Motor neuron (in vitro differentiated cells): ENCODE results near the gene CNTFR. TPM values are rescaled to one million over a fixed set of nuclear protein-coding genes. Genes with fewer than 3 reads are reported as not detected.

Experiments used
- ATAC-seq, 8 experiments: fragments of 200-7000 bp; cut with Tn5 transposase; replicated peaks in 6 of 8; 2 replicates each; pipeline ENCODE4 v1.8.0; 2021; ENCODE audit warnings: mild to moderate bottlenecking in 8 of 8, moderate library complexity in 8 of 8
- H3K27ac ChIP-seq, 2 donors: fragments of 250-450 bp; sonication (Bioruptor Pico); 2 replicates each; pipeline ENCODE4 v1.9.0; 2021; ENCODE audit warnings: antibody characterized with exemption in 2 of 2, mild to moderate bottlenecking in 2 of 2, moderate library complexity in 1 of 2
- H3K4me1 ChIP-seq, 2 donors: fragments of 250-450 bp; sonication (Bioruptor Pico); replicated peaks in 1 of 2; 2 replicates each; pipeline ENCODE4 v1.6.1; 2021; ENCODE audit warnings: antibody characterized with exemption in 2 of 2, mild to moderate bottlenecking in 2 of 2, moderate library complexity in 1 of 2
- H3K4me3 ChIP-seq, 5 donors: fragments of 250-450 bp; sonication (Bioruptor Pico); 2 replicates each; pipeline ENCODE4 v1.9.0; 2021; ENCODE audit warnings: antibody characterized with exemption in 5 of 5, mild to moderate bottlenecking in 5 of 5, moderate library complexity in 4 of 5
- WGBS, 10 experiments: fragments of 450-650 bp; shearing (Covaris generic); methylation state at CpG; one replicate each; pipeline ENCODE4 v1.0.0; 2022; 5-methylcytosine and 5-hydroxymethylcytosine counted together
- in situ Hi-C, 9 experiments: fragments of 400-800 bp; cut with MboI; loops; one replicate each; pipeline ENCODE4 v1.15.0; 2021; ENCODE audit warnings: low sequenced_read_pairs in 9 of 9, low pct_unique_long_range_greater_than_20kb in 2 of 9; ENCODE audit not compliant: unreplicated experiment in 9 of 9
- total RNA-seq, 8 experiments: library from RNA; unstranded; fragments of 300-600 nt; gene quantifications; 2 replicates each; pipeline versions ENCODE4 v1.2.3 to v1.2.4, GENCODE V29; 2022

CNTFR gene
- total RNA-seq, 8 experiments from 2014 or later: 0.35 to 72.4 (median 25.6) TPM

- ATAC-seq: peak; percentile 12 to 39 (median 18)
- WGBS, 10 experiments: 0 to 43% (median 27%) methylated on average over 1 to 2 of the region's 10 CpGs; no CpG with 5 or more reads in 7 of the 10 experiments
- Histone ChIP-seq H3K4me1 (peaks cover 31% of the 10 kb centered on the region in 2 donors), H3K4me3 (peak overlapping the region; percentile 45 to 90 (median 58)), H3K27ac (peak overlapping the region; percentile 81 to 82)
- in situ Hi-C loops: no loop called here
Observed at GRCh38 chr9:34611251-34611810, 21.8 kb upstream of the CNTFR start.

GRCh38 chr9:34610434-34611206 lies 21.1 kb upstream of the CNTFR start:
- peak overlapping the region in 2 of 5 donors; percentile 58 to 90 for H3K4me3 ChIP-seq
- in situ Hi-C loops: no loop called here
- H3K27ac ChIP-seq: no peak overlapping the region
- no peak for ATAC-seq
- peaks cover 31 to 33% of the 10 kb centered on the region in 2 donors for H3K4me1 ChIP-seq
- WGBS, 10 experiments: 83 to 100% (median 94%) methylated on average over 1 to 2 of the region's 20 CpGs; no CpG with 5 or more reads in 4 of the 10 experiments

GRCh38 chr9:34607331-34607730 lies 17.8 kb upstream of the CNTFR start:
- ATAC-seq: no peak
- H3K4me3 ChIP-seq: no peak overlapping the region
- in situ Hi-C loops: loop anchor here in 1 of 9 experiments (10.0 kb wide), 1 partner anchor 173 kb away; no protein-coding TSS in a partner anchor
- H3K4me1 ChIP-seq: peaks cover 24 to 34% of the 10 kb centered on the region in 2 donors
- H3K27ac ChIP-seq: peak overlapping the region; percentile 62 to 72
- WGBS, 10 experiments: 25 to 92% (median 60%) methylated on average over 1 to 2 of the region's 2 CpGs; no CpG with 5 or more reads in 3 of the 10 experiments

- 40 to 100% (median 57%) methylated on average over 1 to 3 of the region's 3 CpGs; no CpG with 5 or more reads in 4 of the 10 experiments for WGBS, 10 experiments
- in situ Hi-C loops: loop anchor here in 1 of 9 experiments (10.0 kb wide), 1 partner anchor 172 kb away; no protein-coding TSS in a partner anchor
- Histone ChIP-seq H3K4me3 (no peak overlapping the region), H3K27ac (peak overlapping the region; percentile 62 to 72), H3K4me1 (peaks cover 27 to 37% of the 10 kb centered on the region in 2 donors)
- ATAC-seq: peak in 5 of 8 experiments; percentile 26 to 59 (median 49)
Observed at GRCh38 chr9:34606905-34607304, 17.4 kb upstream of the CNTFR start.

- Histone ChIP-seq H3K4me1 (peaks cover 28 to 41% of the 10 kb centered on the region in 2 donors), H3K27ac (peak overlapping the region; percentile 62 to 72), H3K4me3 (no peak overlapping the region)
- in situ Hi-C loops: loop anchor here in 1 of 9 experiments (10.0 kb wide), 1 partner anchor 171 kb away; no protein-coding TSS in a partner anchor
- ATAC-seq: no peak
Observed at GRCh38 chr9:34606190-34606589, 16.7 kb upstream of the CNTFR start.

- Histone ChIP-seq H3K4me3 (no peak overlapping the region), H3K4me1 (peaks cover 18 to 33% of the 10 kb centered on the region in 2 donors), H3K27ac (no peak overlapping the region)
- ATAC-seq: peak; percentile 61 to 91 (median 86)
- 40 to 100% (median 70%) methylated on average over 1 to 4 of the region's 4 CpGs; no CpG with 5 or more reads in 6 of the 10 experiments for WGBS, 10 experiments
- in situ Hi-C loops: loop anchor here in 1 of 9 experiments (10.0 kb wide), 1 partner anchor 169 kb away; no protein-coding TSS in a partner anchor
Observed at GRCh38 chr9:34603610-34604231, 14.2 kb upstream of the CNTFR start.

- Histone ChIP-seq H3K27ac (no peak overlapping the region), H3K4me1 (peaks cover 14 to 24% of the 10 kb centered on the region in 2 donors), H3K4me3 (no peak overlapping the region)
- peak in 4 of 8 experiments; percentile 51 to 75 (median 66) for ATAC-seq
- in situ Hi-C loops: loop anchor here in 1 of 9 experiments (10.0 kb wide), 1 partner anchor 167 kb away; no protein-coding TSS in a partner anchor
- WGBS, 10 experiments: 0 to 100% (median 52%) methylated on average over 1 to 6 of the region's 6 CpGs
Observed at GRCh38 chr9:34601937-34602573, 12.5 kb upstream of the CNTFR start.

GRCh38 chr9:34600908-34601307 lies 11.4 kb upstream of the CNTFR start:
- H3K4me3 ChIP-seq: no peak overlapping the region
- peaks cover 7 to 15% of the 10 kb centered on the region in 2 donors for H3K4me1 ChIP-seq
- no peak overlapping the region for H3K27ac ChIP-seq
- in situ Hi-C loops: loop anchor here in 1 of 9 experiments (10.0 kb wide), 1 partner anchor 166 kb away; no protein-coding TSS in a partner anchor
- 80% methylated on average over 1 of the region's 1 CpG; no CpG with 5 or more reads in 9 of the 10 experiments for WGBS, 10 experiments
- no peak for ATAC-seq

- H3K27ac ChIP-seq: no peak overlapping the region
- no peak for ATAC-seq
- WGBS, 10 experiments: 0 to 50% (median 43%) methylated on average over 1 of the region's 1 CpG; no CpG with 5 or more reads in 3 of the 10 experiments
- no peak overlapping the region for H3K4me3 ChIP-seq
- in situ Hi-C loops: no loop called here
- peaks cover 7 to 15% of the 10 kb centered on the region in 2 donors for H3K4me1 ChIP-seq
Observed at GRCh38 chr9:34599546-34599945, 10.0 kb upstream of the CNTFR start.

- Histone ChIP-seq H3K4me1 (peaks cover 19 to 20% of the 10 kb centered on the region in 2 donors), H3K27ac (no peak overlapping the region), H3K4me3 (no peak overlapping the region)
- in situ Hi-C loops: no loop called here
- ATAC-seq: no peak
- 31 to 100% (median 86%) methylated on average over 2 to 5 of the region's 9 CpGs; no CpG with 5 or more reads in 2 of the 10 experiments for WGBS, 10 experiments
Observed at GRCh38 chr9:34594177-34594576, 4.7 kb upstream of the CNTFR start.

- Histone ChIP-seq H3K27ac (no peak overlapping the region), H3K4me1 (peaks cover 20 to 23% of the 10 kb centered on the region in 2 donors), H3K4me3 (no peak overlapping the region)
- WGBS, 10 experiments: 45% methylated on average over 2 of the region's 26 CpGs; no CpG with 5 or more reads in 9 of the 10 experiments
- ATAC-seq: peak in 6 of 8 experiments; percentile 5 to 77 (median 39)
- in situ Hi-C loops: no loop called here
Observed at GRCh38 chr9:34592895-34593601, 3.5 kb upstream of the CNTFR start.
